GM12892 (cell line): ENCODE measurements around the gene CCR9.

Source experiments
- DNase-seq: peaks from one replicate; pipeline ENCODE4 v3.0.0; 2011; ENCODE audit not compliant: insufficient read length
- FAIRE-seq: peaks from 2 replicates; lab custom pipeline; 2011; peaks lifted over from hg19 to GRCh38; lab: Jason Lieb, UNC
- POLR2A ChIP-seq: IDR thresholded peaks from 2 replicates; pipeline ENCODE4 v1.6.1; 2011; ENCODE audit warnings: low read depth, low read length, control low read depth
- POLR2AphosphoS5 ChIP-seq: IDR thresholded peaks from 2 replicates; pipeline ENCODE4 v1.6.1; 2011; ENCODE audit warnings: low read depth, low read length, control low read depth
- TAF1 ChIP-seq: IDR thresholded peaks from 2 replicates; pipeline ENCODE4 v1.6.1; 2011; ENCODE audit warnings: low read depth, mild to moderate bottlenecking, control low read depth, low read length, borderline replicate concordance

Gene CCR9

GRCh38 chr3:45858809-45859543 is 27.4 kb upstream of the CCR9 start:
- no peak for TF ChIP-seq POLR2A
- no peak for TF ChIP-seq POLR2AphosphoS5
- TF ChIP-seq TAF1 = no peak
- DNase-seq = no peak
- FAIRE-seq = peak; percentile 54

GRCh38 chr3:45860481-45860880 is 25.9 kb upstream of the CCR9 start:
- no peak for DNase-seq
- no peak for FAIRE-seq
- TF ChIP-seq POLR2A = no peak
- no peak for TF ChIP-seq POLR2AphosphoS5
- no peak for TF ChIP-seq TAF1

GRCh38 chr3:45861043-45861719 is 25.2 kb upstream of the CCR9 start:
- TF ChIP-seq POLR2A (no peak), TAF1 (no peak), POLR2AphosphoS5 (no peak)
- DNase-seq (no peak), FAIRE-seq (peak; percentile 14)

GRCh38 chr3:45864760-45865519 is 21.4 kb upstream of the CCR9 start:
- FAIRE-seq = peak; percentile 99
- no peak for DNase-seq
- TF ChIP-seq POLR2A (no peak), TAF1 (no peak), POLR2AphosphoS5 (peak; percentile 75; the same call in 1 of the 2 replicates)

GRCh38 chr3:45865563-45865962 is 20.8 kb upstream of the CCR9 start:
- no peak for TF ChIP-seq POLR2AphosphoS5
- no peak for TF ChIP-seq POLR2A
- no peak for TF ChIP-seq TAF1
- DNase-seq (no peak), FAIRE-seq (no peak)

GRCh38 chr3:45868213-45868612 is 18.1 kb upstream of the CCR9 start:
- FAIRE-seq = no peak
- no peak for DNase-seq
- no peak for TF ChIP-seq TAF1
- TF ChIP-seq POLR2A = no peak
- no peak for TF ChIP-seq POLR2AphosphoS5

- no peak for DNase-seq
- FAIRE-seq = no peak
- TF ChIP-seq POLR2A = no peak
- no peak for TF ChIP-seq POLR2AphosphoS5
- no peak for TF ChIP-seq TAF1
Observed at GRCh38 chr3:45868650-45869049, 17.7 kb upstream of the CCR9 start.

- DNase-seq = no peak
- FAIRE-seq = no peak
- TF ChIP-seq POLR2AphosphoS5 (no peak), POLR2A (no peak), TAF1 (no peak)
Observed at GRCh38 chr3:45869638-45870037, 16.7 kb upstream of the CCR9 start.

GRCh38 chr3:45870099-45870498 is 16.2 kb upstream of the CCR9 start:
- no peak for DNase-seq
- TF ChIP-seq POLR2A (no peak), POLR2AphosphoS5 (no peak), TAF1 (no peak)
- FAIRE-seq = no peak

GRCh38 chr3:45871780-45872179 is 14.6 kb upstream of the CCR9 start:
- DNase-seq = no peak
- no peak for TF ChIP-seq POLR2AphosphoS5
- no peak for TF ChIP-seq POLR2A
- no peak for TF ChIP-seq TAF1
- FAIRE-seq = no peak

GRCh38 chr3:45872569-45872968 is 13.8 kb upstream of the CCR9 start:
- TF ChIP-seq POLR2AphosphoS5 (no peak), TAF1 (no peak), POLR2A (no peak)
- FAIRE-seq = no peak
- no peak for DNase-seq

- FAIRE-seq = no peak
- no peak for TF ChIP-seq TAF1
- no peak for TF ChIP-seq POLR2A
- no peak for TF ChIP-seq POLR2AphosphoS5
- no peak for DNase-seq
Observed at GRCh38 chr3:45873036-45873435, 13.3 kb upstream of the CCR9 start.

GRCh38 chr3:45873638-45874037 is 12.7 kb upstream of the CCR9 start:
- FAIRE-seq = no peak
- no peak for TF ChIP-seq TAF1
- no peak for TF ChIP-seq POLR2AphosphoS5
- no peak for TF ChIP-seq POLR2A
- no peak for DNase-seq
